HG03196 (cell line): ENCODE results near the gene ENOX1.

Experiments
- ATAC-seq: cut with Tn5 transposase; IDR thresholded peaks from one replicate; pipeline ENCODE4 v1.9.1; 2021; ENCODE audit not compliant: unreplicated experiment

ENOX1 gene

GRCh38 chr13:43229506-43229905 lies 557.3 kb downstream of the ENOX1 start:
- no peak for ATAC-seq

GRCh38 chr13:43227721-43228120 lies 559.1 kb downstream of the ENOX1 start:
- ATAC-seq: no peak

- no peak for ATAC-seq
These were observed 563.6 kb downstream of the ENOX1 start for GRCh38 chr13:43223216-43223615.

- ATAC-seq: no peak
These were observed 564.7 kb downstream of the ENOX1 start for GRCh38 chr13:43222086-43222485.

GRCh38 chr13:43221611-43222010 lies 565.2 kb downstream of the ENOX1 start:
- ATAC-seq: no peak

- ATAC-seq: no peak
These were observed 565.7 kb downstream of the ENOX1 start for GRCh38 chr13:43220873-43221595.

GRCh38 chr13:43214124-43214523 lies 572.6 kb downstream of the ENOX1 start:
- no peak for ATAC-seq

- no peak for ATAC-seq
These were observed 579.9 kb downstream of the ENOX1 start for GRCh38 chr13:43206838-43207237.

- ATAC-seq: no peak
These were observed 581.4 kb downstream of the ENOX1 start for GRCh38 chr13:43205416-43205815.

DNA sequence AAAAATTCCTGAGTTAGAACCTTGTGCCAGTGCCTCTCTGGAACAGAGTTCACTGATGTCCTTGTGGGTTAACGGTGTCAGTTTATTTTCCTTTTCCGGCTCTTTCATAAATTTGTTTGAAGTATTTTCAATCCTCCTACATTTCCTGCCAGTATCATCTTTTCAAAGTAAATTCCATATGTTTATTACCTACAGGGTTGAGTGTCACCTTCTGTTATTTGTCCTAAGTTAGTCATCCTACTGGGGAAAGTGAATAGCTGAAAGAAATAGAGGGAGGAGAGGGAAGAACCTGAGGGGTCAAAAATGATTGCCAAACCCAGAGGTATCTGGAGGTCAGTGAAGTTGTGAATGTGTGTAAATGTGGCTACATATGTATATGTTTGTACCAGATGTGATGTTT lies 582.2 kb downstream of the ENOX1 start:
- ATAC-seq: no peak

DNA sequence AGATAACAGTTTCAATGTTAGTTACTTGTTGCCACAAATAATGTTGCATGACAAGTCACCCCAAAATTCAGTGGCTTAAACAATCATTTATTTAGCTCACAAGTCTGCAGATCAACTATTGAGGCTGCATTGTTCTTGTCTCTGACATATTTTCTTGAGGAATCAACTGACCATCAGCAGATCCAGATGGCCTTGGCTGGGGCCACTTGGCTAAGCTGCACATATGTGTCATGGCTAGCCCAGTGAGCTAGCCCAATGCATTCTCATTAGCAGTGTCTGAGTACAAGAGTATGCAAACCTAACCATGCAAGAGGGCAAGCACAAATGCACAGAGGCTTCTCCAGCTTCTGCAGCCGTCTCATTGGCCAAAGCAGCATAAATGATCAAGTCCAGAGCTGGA lies 583.0 kb downstream of the ENOX1 start:
- ATAC-seq: no peak

DNA sequence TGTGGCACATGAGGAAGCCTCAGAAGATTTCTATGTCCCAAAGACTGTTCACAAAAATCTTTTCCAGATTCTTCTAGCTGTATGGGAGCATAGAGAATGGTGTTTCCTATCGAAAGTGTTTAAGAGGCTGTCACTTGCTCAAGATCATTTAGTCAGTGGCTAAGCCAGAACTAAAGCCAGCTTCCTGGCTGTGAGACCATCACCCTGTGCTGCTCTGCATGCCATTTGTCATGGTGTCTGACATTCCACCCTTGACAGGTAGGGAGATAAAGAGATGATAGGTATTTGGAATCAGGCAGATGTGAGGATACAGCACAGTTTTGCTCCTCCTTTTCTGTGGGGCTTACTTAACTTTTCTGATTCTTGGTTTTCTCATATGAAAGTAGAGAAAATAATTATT lies 586.0 kb downstream of the ENOX1 start:
- no peak for ATAC-seq

GRCh38 chr13:43200307-43200706 lies 586.5 kb downstream of the ENOX1 start:
- no peak for ATAC-seq

DNA sequence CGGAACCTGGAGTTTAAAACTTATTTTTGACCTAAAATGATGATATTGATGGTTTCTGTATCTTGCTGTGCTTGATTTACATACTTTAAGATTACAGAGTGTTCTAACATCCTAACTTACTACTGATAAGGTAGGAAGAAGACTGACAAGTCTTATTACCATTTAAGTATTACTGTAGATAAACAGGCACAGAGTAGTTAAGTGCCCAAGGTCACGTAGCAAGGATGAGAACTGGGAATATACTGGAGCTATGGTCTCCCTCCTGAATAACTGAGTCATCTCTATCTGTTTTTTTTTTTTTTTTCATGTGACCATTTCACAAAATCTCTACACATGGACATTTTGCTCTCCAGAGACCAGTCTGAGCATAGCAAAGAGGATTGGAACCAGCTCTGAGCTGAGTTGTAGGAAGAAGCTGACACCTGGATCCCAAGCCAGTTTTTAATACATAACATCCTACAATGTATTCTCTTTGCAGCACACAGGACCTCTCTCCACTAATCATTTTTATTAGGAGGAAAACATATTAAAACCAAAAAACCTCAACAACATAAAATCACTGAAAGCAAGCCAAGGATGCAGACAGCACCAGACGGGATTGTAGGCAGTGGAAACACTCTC lies 589.9 kb downstream of the ENOX1 start:
- no peak for ATAC-seq

GRCh38 chr13:43196086-43196621 lies 590.6 kb downstream of the ENOX1 start:
- no peak for ATAC-seq

DNA sequence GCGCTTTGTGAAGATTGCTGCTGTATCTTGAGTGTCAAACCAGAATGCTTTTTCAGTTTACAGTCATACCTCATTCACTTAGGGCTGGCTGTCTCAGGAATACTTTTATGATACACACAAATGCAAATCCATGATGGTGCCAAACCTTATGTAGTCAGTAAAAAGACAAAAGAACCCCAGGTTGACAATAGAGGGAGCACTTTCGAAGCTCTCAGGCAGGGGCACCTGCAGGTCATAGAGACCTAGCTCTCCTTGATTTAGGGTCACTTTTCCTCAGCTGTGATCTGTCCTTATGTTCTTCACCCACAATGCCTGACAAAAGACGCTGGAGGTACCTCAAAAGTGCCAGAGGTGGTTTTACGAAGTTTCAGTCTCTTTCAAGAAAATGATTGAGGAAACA lies 591.2 kb downstream of the ENOX1 start:
- ATAC-seq: no peak

- ATAC-seq: no peak
These were observed 591.7 kb downstream of the ENOX1 start for GRCh38 chr13:43195112-43195511.

DNA sequence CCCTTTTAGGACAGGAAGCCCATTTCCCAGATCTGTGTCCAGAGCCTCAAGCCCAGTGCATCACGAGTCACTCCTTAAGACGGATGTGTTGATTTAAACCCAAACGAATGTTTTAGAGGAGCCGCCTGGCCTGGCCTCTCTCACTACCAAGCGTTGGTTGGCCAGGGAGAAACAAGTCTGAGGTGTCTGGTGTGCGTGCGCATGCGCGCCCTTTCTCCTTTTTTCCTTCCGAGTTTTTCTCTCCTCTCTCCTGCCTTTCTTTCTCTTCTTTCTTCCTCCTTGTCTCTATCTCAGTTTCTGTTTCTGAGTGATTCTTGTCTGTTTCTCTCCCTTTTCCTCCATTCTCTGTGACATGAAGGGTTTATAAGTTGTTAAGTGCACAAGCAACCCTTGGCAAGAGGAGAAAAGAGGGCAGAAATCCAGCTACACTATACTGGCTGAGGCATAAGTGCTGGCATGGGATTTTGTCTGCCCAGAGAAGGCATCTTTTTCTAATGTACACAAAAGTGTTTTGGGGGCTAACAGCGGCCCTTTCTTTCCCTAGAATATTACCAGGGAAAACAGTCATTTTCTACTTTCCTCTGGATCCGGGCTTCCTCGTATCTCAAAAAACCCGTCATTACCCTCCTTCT lies 592.9 kb downstream of the ENOX1 start:
- no peak for ATAC-seq

- no peak for ATAC-seq
These were observed 595.2 kb downstream of the ENOX1 start for GRCh38 chr13:43191546-43191945.

DNA sequence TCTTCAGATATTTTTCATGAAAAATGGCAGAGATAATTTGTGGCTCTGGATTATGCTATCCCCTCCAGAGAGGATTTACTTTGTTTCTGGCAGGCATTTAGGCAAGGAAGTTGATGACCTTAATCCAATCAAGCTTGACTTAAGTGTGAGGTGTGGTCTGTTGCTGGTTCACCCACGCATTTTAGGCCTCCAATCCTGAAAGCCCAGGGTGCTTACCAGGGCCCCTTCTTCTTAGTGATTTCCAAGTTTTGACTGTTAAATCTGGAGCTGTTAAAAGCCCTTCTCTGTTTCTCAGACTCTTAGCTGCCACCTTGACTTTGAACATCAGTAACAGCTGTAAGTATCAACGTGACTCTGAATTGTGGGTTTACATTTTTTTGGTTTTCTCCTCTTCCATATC lies 601.5 kb downstream of the ENOX1 start:
- ATAC-seq: no peak

- no peak for ATAC-seq
These were observed 605.9 kb downstream of the ENOX1 start for GRCh38 chr13:43180837-43181236.

GRCh38 chr13:43180036-43180660 lies 606.6 kb downstream of the ENOX1 start:
- ATAC-seq: no peak
